Measurements from ENCODE around the gene IL17RC. TPM values are rescaled to one million over a fixed set of nuclear protein-coding genes. Genes with fewer than 3 reads are reported as not detected.

The IL17RC gene
- total and polyA plus RNA-seq, 2 experiments from 2014 or later: 8.4 to 12.6 TPM

- Histone ChIP-seq H3K27me3 (ENCODE audit: insufficient read depth) (no peaks in the 10 kb centered on the region; the same call in 1 of the 2 replicates), H3K79me2 (replicated peaks; ENCODE audit: insufficient read depth) (no peaks in the 10 kb centered on the region), H3K4me3 (peak overlapping the region; percentile 66), H3K36me3 (ENCODE audit: insufficient read depth) (no peaks in the 10 kb centered on the region), H4K20me1 (replicated peaks; ENCODE audit: insufficient read depth) (no peaks in the 10 kb centered on the region), H3K9me2 (ENCODE audit: insufficient read depth) (no peaks in the 10 kb centered on the region), H3F3A (replicated peaks; ENCODE audit: low read depth) (no peaks in the 10 kb centered on the region; the same call in 1 of the 2 replicates), H3K4me2 (peak overlapping the region; percentile 91), H2AFZ (peak overlapping the region; percentile 84), H3K27ac (ENCODE audit: low read depth) (no peak overlapping the region), H3K4me1 (ENCODE audit: insufficient read depth) (peaks cover 7% of the 10 kb centered on the region)
- peaks cover 8% of the 10 kb centered on the region; the same call in 2 of the 3 replicates for H3K36me3 Mint-ChIP-seq (ENCODE audit: low read depth)
- TF ChIP-seq ZNF114 (CRISPR knock-in tag; IDR thresholded peaks at IDR 0.05) (no peak), STAT1 (IDR thresholded peaks at IDR 0.05; ENCODE audit: unreplicated experiment) (no peak), ZNF462 (CRISPR knock-in tag; IDR thresholded peaks at IDR 0.05) (no peak), EZH2phosphoT487 (IDR thresholded peaks at IDR 0.05; ENCODE audit: unreplicated experiment) (no peak), ETS1 (IDR thresholded peaks at IDR 0.05) (no peak), POLR2AphosphoS5 (IDR thresholded peaks at IDR 0.05; ENCODE audit: low read depth) (peak; percentile 72), JUNB (IDR thresholded peaks at IDR 0.05; ENCODE audit: unreplicated experiment) (no peak), CREB1 (CRISPR knock-in tag; IDR thresholded peaks at IDR 0.05; ENCODE audit: low read depth) (peak; percentile 62), CTCF (conservative IDR thresholded peaks at IDR 0.05; ENCODE audit: low read depth in 2 of 2) (peak; percentile 49 to 92), ZNF331 (CRISPR knock-in tag; IDR thresholded peaks at IDR 0.05; ENCODE audit: low read depth) (no peak), NANOG (IDR thresholded peaks at IDR 0.05; ENCODE audit: borderline replicate concordance) (no peak), REST (IDR thresholded peaks at IDR 0.05; ENCODE audit: unreplicated experiment) (no peak)
- peaks cover 5% of the 10 kb centered on the region; the same call in 2 of the 3 replicates for H3K4me1 Mint-ChIP-seq
- peak; percentile 93 for DNase-seq (ENCODE audit: low spot score)
- H3K4me3 Mint-ChIP-seq: peak overlapping the region; percentile 84
- H3K27ac Mint-ChIP-seq: 0 out of 2 replicates have a peak overlapping the region, but pooled peaks have one; percentile 67
- no peaks in the 10 kb centered on the region; the same call in 2 of the 3 replicates for H3K9me3 Mint-ChIP-seq
- peaks cover 19% of the 10 kb centered on the region for H3K27me3 Mint-ChIP-seq (ENCODE audit: insufficient read depth, low read depth, poor library complexity)
- peak; percentile 82 for ATAC-seq
These were observed 29.5 kb downstream of the IL17RC start for GRCh38 chr3:9946112-9947024.
